NT2/D1 (cell line): Measurements from ENCODE around the gene TJAP1.
A peak's percentile ranks its signal among the peaks of the same experiment; 100 is the strongest.

Experiments used
- DNase-seq: peaks from one replicate; pipeline ENCODE4 v3.0.0-alpha.2; 2011; ENCODE audit warnings: low read depth, low spot score
- H3K27me3 ChIP-seq: 2 replicates; pipeline ENCODE4 v1.6.0; 2011; ENCODE audit warnings: mild to moderate bottlenecking; ENCODE audit not compliant: insufficient read length, insufficient read depth
- H3K36me3 ChIP-seq: 2 replicates; pipeline ENCODE4 v1.6.1; 2011; ENCODE audit warnings: mild to moderate bottlenecking, low read length, mixed read lengths; ENCODE audit not compliant: insufficient read depth, insufficient read length
- H3K4me1 ChIP-seq: 2 replicates; pipeline ENCODE4 v1.5.1; 2011; ENCODE audit not compliant: insufficient read depth, insufficient read length
- H3K4me3 ChIP-seq: 2 replicates; pipeline ENCODE4 v1.5.1; 2011; ENCODE audit warnings: low read depth; ENCODE audit not compliant: insufficient read length
- H3K9ac ChIP-seq: 2 replicates; pipeline ENCODE4 v1.6.0; 2011; ENCODE audit warnings: low read depth; ENCODE audit not compliant: insufficient read length
- H3K9me3 ChIP-seq: 2 replicates; pipeline ENCODE4 v1.5.1; 2011; ENCODE audit warnings: mild to moderate bottlenecking, low read length; ENCODE audit not compliant: insufficient read depth
- SUZ12 ChIP-seq: IDR thresholded peaks from 2 replicates; pipeline ENCODE4 v1.6.1; 2011; ENCODE audit not compliant: insufficient read length, insufficient read depth; ENCODE audit errors: extremely low read depth
- YY1 ChIP-seq: IDR thresholded peaks from 2 replicates; pipeline ENCODE4 v1.6.1; 2011; ENCODE audit not compliant: insufficient read length, insufficient read depth
- ZNF274 ChIP-seq: IDR thresholded peaks from 2 replicates; pipeline ENCODE4 v1.6.1; 2011; ENCODE audit warnings: mild to moderate bottlenecking, low read depth, low read length

The TJAP1 gene

DNA sequence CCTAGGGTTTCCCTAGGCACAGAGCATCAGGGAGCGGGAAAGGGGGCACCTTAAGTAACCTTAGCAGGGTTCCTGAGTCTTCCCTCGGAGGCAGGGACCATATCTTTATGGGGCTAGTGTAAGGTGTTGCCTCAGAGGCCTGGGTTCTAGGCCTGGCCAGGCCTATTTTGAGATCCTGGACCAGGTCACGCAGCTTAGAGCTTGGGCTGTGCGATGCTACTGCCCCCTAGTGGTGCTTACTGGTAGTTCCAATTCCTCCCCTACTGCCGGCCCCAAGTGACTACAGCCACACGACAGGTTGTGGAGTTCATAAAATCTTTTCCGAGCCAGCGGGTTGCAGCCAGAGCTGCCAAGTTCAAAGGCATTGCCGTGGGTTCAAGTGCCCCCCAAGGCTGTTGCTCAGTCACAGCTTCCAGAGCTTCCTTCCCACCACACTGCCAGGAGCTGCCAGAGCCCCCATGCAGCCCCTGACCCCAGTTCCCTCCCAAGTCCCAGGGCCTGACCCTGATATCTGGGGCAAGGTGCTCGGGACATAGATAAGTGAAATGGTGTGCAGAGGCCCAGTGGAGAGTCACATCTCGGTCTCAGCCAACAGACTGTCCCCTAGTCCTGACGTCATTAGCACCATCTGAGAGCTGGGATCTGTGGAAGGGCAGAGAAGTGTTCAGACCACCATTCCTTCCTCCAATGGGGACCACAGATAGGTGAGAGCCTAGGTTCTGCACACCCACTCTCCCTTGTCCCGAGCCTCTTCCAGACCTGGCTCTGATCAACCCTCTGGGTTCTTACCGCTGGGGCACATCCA lies 29.5 kb downstream of the TJAP1 start:
- H3K4me1 ChIP-seq = peaks cover 4% of the 10 kb centered on the region
- DNase-seq = peak; percentile 76
- no peak overlapping the region for H3K4me3 ChIP-seq
- peak overlapping the region; percentile 36 for H3K9ac ChIP-seq
- no peaks in the 10 kb centered on the region for H3K9me3 ChIP-seq
- no peak for TF ChIP-seq ZNF274
- TF ChIP-seq SUZ12 = no peak
- TF ChIP-seq YY1 = no peak
- H3K36me3 ChIP-seq = peaks cover 53% of the 10 kb centered on the region
- peaks cover 22% of the 10 kb centered on the region for H3K27me3 ChIP-seq

DNA sequence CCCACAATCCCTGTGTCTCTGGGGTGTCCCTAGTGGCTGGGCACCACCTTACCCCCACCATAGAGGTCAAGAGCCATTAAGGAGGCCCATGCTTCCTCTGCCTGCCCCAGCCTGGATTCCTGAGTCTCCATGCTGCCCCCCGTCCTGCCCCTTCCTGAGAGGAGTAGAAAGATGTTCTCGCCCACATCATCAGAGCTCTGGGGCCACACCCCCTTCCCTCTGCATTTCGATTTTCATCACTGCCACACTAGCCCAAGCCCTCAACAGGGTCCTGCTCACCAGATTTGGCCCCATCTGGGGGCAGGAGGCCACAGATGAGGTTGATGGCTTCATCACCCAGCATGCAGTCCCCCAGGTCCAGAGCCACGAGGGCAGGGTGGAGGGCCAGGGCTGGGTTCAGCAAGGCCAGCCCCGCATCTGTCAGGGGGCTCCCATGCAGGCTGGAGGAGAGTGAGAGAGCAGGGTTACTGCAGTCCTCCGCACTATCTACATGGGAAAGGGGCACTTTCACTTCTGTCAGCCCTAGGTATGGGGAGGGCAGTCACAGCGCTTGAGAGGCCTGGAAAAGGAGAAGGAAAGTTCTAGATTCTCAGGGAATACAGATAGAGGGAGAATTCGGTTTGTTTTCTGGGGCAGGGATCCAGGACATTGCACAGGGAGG lies 31.2 kb downstream of the TJAP1 start:
- Histone ChIP-seq H3K4me1 (peaks cover 4% of the 10 kb centered on the region), H3K9ac (no peak overlapping the region), H3K9me3 (no peaks in the 10 kb centered on the region), H3K36me3 (peaks cover 53% of the 10 kb centered on the region), H3K27me3 (peaks cover 22% of the 10 kb centered on the region), H3K4me3 (no peak overlapping the region)
- TF ChIP-seq YY1 (no peak), SUZ12 (no peak), ZNF274 (no peak)
- DNase-seq = no peak

DNA sequence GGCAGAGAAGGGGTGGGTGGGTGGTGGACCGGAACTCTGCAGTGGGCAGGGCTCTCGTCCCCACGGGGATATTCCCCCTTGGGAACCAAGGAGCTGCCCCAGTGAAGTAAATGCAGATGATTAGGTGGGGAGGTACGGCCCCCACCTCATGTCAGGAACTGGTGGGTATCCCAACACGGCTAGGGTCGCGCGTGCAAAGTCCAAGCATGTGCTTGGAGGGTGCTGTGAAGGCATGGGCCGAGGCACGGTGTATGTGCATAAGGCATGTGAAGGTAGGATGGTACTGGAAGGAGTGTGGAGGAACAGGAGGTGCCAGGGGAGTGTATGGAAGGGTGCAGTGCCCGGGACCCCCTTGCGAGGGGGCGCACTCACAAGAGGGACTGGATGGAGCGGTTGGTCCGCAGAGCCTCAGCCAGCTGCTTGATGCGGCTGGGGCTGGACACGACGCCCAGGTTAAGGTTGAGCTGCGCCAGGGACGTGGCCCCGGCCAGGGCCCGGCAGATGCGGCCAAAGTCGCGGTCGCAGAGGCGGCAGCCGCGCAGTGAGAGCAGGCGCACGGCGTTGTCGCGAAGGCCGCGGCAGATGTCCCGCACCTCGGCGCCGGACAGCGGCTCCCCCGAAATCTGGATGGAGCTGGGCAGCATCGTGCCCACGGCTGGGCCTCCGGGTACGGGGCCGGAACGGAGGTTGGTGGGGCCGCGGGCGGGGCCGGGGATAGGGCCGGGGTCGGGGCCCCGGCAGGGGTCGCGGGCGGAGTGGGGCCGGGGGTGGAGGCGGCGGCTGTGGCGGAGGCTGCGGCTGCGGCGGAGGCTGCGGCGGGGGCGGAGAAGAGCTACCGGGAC lies 32.0 kb downstream of the TJAP1 start:
- Histone ChIP-seq H3K9me3 (no peaks in the 10 kb centered on the region), H3K27me3 (peaks cover 22% of the 10 kb centered on the region), H3K36me3 (peaks cover 54% of the 10 kb centered on the region), H3K9ac (peak overlapping the region; percentile 64), H3K4me3 (peak overlapping the region; percentile 37), H3K4me1 (peaks cover 4% of the 10 kb centered on the region)
- no peak for DNase-seq
- TF ChIP-seq ZNF274 = no peak
- no peak for TF ChIP-seq YY1
- TF ChIP-seq SUZ12 = no peak

DNA sequence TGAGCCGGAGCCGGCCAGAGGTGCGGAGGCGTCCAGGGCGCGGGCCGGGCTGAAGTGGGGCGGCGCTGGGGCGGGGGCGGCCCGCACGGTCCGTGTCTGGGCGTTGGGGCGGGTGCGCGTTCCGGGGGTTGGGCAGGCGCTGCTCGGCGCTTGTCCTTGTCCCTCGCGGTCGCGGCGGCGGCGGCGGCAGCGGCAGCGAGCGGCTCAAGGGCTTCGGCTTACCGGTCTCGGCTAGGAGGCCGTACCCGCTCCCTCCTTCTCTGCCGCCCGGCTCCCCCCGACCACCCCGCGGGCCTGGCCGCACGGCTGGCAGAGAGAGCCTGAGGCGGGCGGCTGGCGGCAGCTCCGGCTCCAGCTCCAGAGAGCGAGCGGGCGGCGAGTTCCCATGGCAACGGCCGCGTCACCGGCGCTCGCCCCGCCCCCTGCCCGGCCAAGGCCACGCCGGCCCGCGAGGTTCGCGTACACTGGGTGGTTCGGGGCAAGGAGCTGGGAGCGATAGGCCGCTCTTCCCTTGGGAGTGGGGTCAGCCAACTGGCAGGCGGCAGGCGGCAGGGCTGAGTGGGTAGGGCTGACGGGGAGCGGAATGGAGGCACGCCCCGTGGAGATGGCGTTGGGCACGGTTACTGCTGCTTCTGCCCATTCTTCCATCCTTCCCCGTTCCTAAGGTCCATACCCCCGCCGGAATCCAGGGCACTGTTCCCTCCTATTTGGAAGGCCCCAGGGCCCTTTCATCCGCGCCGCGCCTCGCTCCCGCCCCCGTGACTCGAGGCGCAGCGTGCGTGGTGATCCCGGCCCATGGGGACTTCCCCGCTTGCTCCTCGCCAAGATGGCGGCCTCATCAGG lies 32.8 kb downstream of the TJAP1 start, which contains the start of gene LRRC73:
TSS of gene LRRC73 (minus strand) at position 363 of the 843 bp plus-strand sequence. CDS start 561 bp downstream, outside the sequence.
- H3K9me3 ChIP-seq = no peaks in the 10 kb centered on the region
- peaks cover 22% of the 10 kb centered on the region for H3K27me3 ChIP-seq
- TF ChIP-seq YY1 (no peak), ZNF274 (no peak), SUZ12 (no peak)
- peak within 1 kb of the TSS; percentile 64 for H3K9ac ChIP-seq
- no peak for DNase-seq
- peak within 1 kb of the TSS; percentile 37 for H3K4me3 ChIP-seq
- peaks cover 4% of the 10 kb centered on the region for H3K4me1 ChIP-seq
- H3K36me3 ChIP-seq = peaks cover 52% of the 10 kb centered on the region

- Histone ChIP-seq H3K9me3 (no peaks in the 10 kb centered on the region), H3K4me3 (no peak overlapping the region), H3K9ac (no peak overlapping the region), H3K27me3 (peaks cover 22% of the 10 kb centered on the region), H3K36me3 (peaks cover 52% of the 10 kb centered on the region), H3K4me1 (peaks cover 7% of the 10 kb centered on the region)
- TF ChIP-seq SUZ12 = no peak
- TF ChIP-seq ZNF274 = no peak
- no peak for TF ChIP-seq YY1
- no peak for DNase-seq
Measured at GRCh38 chr6:43510827-43511163, 33.4 kb downstream of the TJAP1 start.

- DNase-seq = no peak
- Histone ChIP-seq H3K9me3 (no peaks in the 10 kb centered on the region), H3K9ac (no peak overlapping the region), H3K27me3 (peaks cover 22% of the 10 kb centered on the region), H3K4me1 (peaks cover 8% of the 10 kb centered on the region), H3K36me3 (peaks cover 48% of the 10 kb centered on the region), H3K4me3 (no peak overlapping the region)
- TF ChIP-seq YY1 (no peak), SUZ12 (no peak), ZNF274 (no peak)
Measured at GRCh38 chr6:43511824-43512415, 34.5 kb downstream of the TJAP1 start.
